ENCODE results near the gene NEK1.
"Not testable (repeated sequence)": the region's sequence is repeated elsewhere in the genome, so short reads cannot be mapped to it uniquely, and the experiment has no call there.

Gene NEK1

GRCh38 chr4:169485791-169486742, 126.3 kb downstream of the NEK1 start:
- TF ChIP-seq, protein P1, sequence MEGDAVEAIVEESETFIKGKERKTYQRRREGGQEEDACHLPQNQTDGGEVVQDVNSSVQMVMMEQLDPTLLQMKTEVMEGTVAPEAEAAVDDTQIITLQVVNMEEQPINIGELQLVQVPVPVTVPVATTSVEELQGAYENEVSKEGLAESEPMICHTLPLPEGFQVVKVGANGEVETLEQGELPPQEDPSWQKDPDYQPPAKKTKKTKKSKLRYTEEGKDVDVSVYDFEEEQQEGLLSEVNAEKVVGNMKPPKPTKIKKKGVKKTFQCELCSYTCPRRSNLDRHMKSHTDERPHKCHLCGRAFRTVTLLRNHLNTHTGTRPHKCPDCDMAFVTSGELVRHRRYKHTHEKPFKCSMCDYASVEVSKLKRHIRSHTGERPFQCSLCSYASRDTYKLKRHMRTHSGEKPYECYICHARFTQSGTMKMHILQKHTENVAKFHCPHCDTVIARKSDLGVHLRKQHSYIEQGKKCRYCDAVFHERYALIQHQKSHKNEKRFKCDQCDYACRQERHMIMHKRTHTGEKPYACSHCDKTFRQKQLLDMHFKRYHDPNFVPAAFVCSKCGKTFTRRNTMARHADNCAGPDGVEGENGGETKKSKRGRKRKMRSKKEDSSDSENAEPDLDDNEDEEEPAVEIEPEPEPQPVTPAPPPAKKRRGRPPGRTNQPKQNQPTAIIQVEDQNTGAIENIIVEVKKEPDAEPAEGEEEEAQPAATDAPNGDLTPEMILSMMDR (IDR thresholded peaks at IDR 0.05; ENCODE audit: extremely low read depth, missing control alignments), result peak; percentile 36
- DNase-seq (ENCODE audit: low spot score), result peak; percentile 51

- DNase-seq (ENCODE audit: low spot score), result no peak
Measured at GRCh38 chr4:169485086-169485485, 127.3 kb downstream of the NEK1 start.

GRCh38 chr4:169484485-169484884, 127.9 kb downstream of the NEK1 start:
- TF ChIP-seq, protein P1 (IDR thresholded peaks at IDR 0.05; ENCODE audit: extremely low read depth, missing control alignments), result no peak
- no peak for DNase-seq (ENCODE audit: low spot score)

More at GRCh38 chr4:169485086-169485485, 127.3 kb downstream of the NEK1 start:
- TF ChIP-seq, protein P1 (IDR thresholded peaks at IDR 0.05; ENCODE audit: extremely low read depth, missing control alignments), result no peak

DNA sequence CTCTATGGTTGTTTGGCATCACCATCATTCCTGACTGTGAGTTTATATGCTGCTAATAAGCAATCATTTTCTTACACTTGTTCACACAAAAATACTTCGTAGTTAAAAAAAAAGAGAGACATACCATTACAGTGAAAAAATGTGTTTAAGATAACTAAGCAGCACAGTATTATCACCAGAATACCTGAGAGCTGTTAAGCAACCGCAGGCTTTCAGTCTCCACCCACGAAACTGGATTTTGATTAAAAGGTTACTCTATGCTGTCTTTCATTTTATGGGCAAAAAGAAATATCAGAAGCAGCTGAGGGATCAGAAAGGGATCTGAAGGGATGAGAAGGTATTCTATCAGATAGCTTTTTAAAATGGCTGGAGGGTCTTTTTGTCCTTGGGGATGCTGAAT, 148.3 kb downstream of the NEK1 start:
- TF ChIP-seq, protein P1 (IDR thresholded peaks at IDR 0.05; ENCODE audit: extremely low read depth, missing control alignments), result no peak
- DNase-seq (ENCODE audit: low spot score), result no peak

GRCh38 chr4:169460081-169460480, 152.3 kb downstream of the NEK1 start:
- TF ChIP-seq, protein P1 (IDR thresholded peaks at IDR 0.05; ENCODE audit: extremely low read depth, missing control alignments), result no peak
- DNase-seq (ENCODE audit: low spot score), result no peak

DNA sequence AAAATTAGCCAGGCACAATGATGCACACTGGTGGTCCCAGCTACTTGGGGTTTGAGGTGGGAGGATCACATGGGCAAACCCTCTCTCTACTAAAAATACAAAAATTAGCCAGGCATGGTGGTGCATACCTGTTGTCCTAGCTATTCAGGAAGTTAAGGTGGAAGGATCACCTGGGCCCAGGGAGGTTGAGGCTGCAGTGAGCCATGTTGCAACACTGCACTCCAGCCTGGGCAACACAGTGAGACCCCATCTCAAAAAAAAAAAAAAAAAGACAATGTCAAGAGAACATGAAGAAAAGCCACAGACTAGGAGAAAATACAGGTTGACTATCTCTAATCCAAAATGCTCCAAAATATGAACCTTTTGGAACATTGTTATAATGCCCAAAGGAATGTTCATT, 153.8 kb downstream of the NEK1 start:
- TF ChIP-seq, protein P1 (IDR thresholded peaks at IDR 0.05; ENCODE audit: extremely low read depth, missing control alignments), result no peak
- no peak for DNase-seq (ENCODE audit: low spot score)

DNA sequence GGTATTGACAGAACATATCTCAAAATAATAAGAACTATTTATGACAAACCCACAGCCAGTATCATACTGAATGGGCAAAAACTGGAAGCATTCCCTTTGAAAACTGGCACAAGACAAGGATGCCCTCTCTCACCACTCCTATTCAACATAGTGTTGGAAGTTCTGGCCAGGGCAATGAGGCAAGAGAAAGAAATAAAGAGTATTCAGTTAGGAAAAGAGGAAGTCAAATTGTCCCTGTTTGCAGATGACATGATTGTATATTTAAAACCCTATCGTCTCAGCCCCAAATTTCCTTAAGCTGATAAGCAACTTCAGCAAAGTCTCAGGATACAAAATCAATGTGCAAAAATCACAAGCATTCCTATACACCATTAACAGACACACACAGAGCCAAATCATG, 159.7 kb downstream of the NEK1 start:
- DNase-seq (ENCODE audit: low spot score), result not testable (repeated sequence)

- DNase-seq (ENCODE audit: low spot score), result not testable (repeated sequence)
Measured at GRCh38 chr4:169448935-169449334, 163.4 kb downstream of the NEK1 start.
